Parathyroid adenoma (tissue), 2 donors: ENCODE measurements around the gene ZNF507.

Source experiments
- H2AFZ ChIP-seq: fragments of 300-600 bp; sonication (generic); one replicate; pipeline ENCODE4 v1.7.0; 2017; ENCODE audit warnings: antibody characterized with exemption, mild to moderate bottlenecking
- H3K27ac ChIP-seq: fragments of 300-600 bp; sonication (generic); one replicate; pipeline ENCODE4 v1.7.0; 2017
- H3K27me3 ChIP-seq: fragments of 300-600 bp; sonication (generic); one replicate; pipeline ENCODE4 v1.7.0; 2017; ENCODE audit warnings: low read length; ENCODE audit not compliant: control insufficient read depth, insufficient read depth
- H3K36me3 ChIP-seq: fragments of 300-600 bp; sonication (generic); one replicate; pipeline ENCODE4 v1.7.0; 2017; ENCODE audit warnings: low read length; ENCODE audit not compliant: control insufficient read depth, insufficient read depth
- H3K4me1 ChIP-seq: fragments of 300-600 bp; sonication (generic); one replicate; pipeline ENCODE4 v1.7.0; 2017; ENCODE audit warnings: control low read depth
- H3K4me2 ChIP-seq: fragments of 300-600 bp; sonication (generic); one replicate; pipeline ENCODE4 v1.7.0; 2017; ENCODE audit warnings: low read length
- H3K4me3 ChIP-seq: fragments of 300-600 bp; sonication (generic); one replicate; pipeline ENCODE4 v1.7.0; 2017; ENCODE audit warnings: low read depth, low read length
- H3K79me2 ChIP-seq: fragments of 300-600 bp; sonication (generic); one replicate; pipeline ENCODE4 v1.7.0; 2017; ENCODE audit warnings: control low read depth
- H3K9ac ChIP-seq: fragments of 300-600 bp; sonication (generic); one replicate; pipeline ENCODE4 v1.7.0; 2017; ENCODE audit warnings: mild to moderate bottlenecking
- H3K9me3 ChIP-seq: fragments of 300-600 bp; sonication (generic); one replicate; pipeline ENCODE4 v1.7.0; 2017; ENCODE audit warnings: low read length; ENCODE audit not compliant: control insufficient read depth
- CTCF ChIP-seq: fragments of 300-600 bp; sonication (generic); IDR thresholded peaks from one replicate; pipeline ENCODE4 v1.7.0; 2017; ENCODE audit warnings: antibody characterized with exemption, mild to moderate bottlenecking
- donor health status: primary hyperparathyroidism.

ZNF507 gene

GRCh38 chr19:32330213-32330857 lies 15.1 kb upstream of the ZNF507 start:
- Histone ChIP-seq H3K27ac (no peak overlapping the region), H3K4me2 (no peak overlapping the region), H2AFZ (no peak overlapping the region), H3K36me3 (no peaks in the 10 kb centered on the region), H3K9ac (no peak overlapping the region), H3K27me3 (no peaks in the 10 kb centered on the region), H3K4me1 (no peaks in the 10 kb centered on the region), H3K4me3 (no peak overlapping the region), H3K79me2 (no peaks in the 10 kb centered on the region), H3K9me3 (no peaks in the 10 kb centered on the region)
- TF ChIP-seq CTCF = no peak

- Histone ChIP-seq H3K36me3 (no peaks in the 10 kb centered on the region), H2AFZ (no peak overlapping the region), H3K27me3 (no peaks in the 10 kb centered on the region), H3K4me2 (no peak overlapping the region), H3K4me1 (no peaks in the 10 kb centered on the region), H3K9ac (no peak overlapping the region), H3K4me3 (no peak overlapping the region), H3K79me2 (no peaks in the 10 kb centered on the region), H3K27ac (no peak overlapping the region), H3K9me3 (no peaks in the 10 kb centered on the region)
- TF ChIP-seq CTCF = no peak
These were observed 12.2 kb upstream of the ZNF507 start for GRCh38 chr19:32333227-32333626.

- Histone ChIP-seq H3K27me3 (no peaks in the 10 kb centered on the region), H3K4me2 (no peak overlapping the region), H3K27ac (no peak overlapping the region), H3K36me3 (no peaks in the 10 kb centered on the region), H3K4me3 (no peak overlapping the region), H3K9me3 (no peaks in the 10 kb centered on the region), H2AFZ (no peak overlapping the region), H3K79me2 (no peaks in the 10 kb centered on the region), H3K9ac (no peak overlapping the region), H3K4me1 (no peaks in the 10 kb centered on the region)
- TF ChIP-seq CTCF = no peak
These were observed 8.9 kb upstream of the ZNF507 start for GRCh38 chr19:32336259-32337083.

GRCh38 chr19:32337084-32337808 lies 8.2 kb upstream of the ZNF507 start:
- Histone ChIP-seq H3K4me3 (no peak overlapping the region), H3K79me2 (no peaks in the 10 kb centered on the region), H3K27ac (no peak overlapping the region), H3K9me3 (no peaks in the 10 kb centered on the region), H3K9ac (no peak overlapping the region), H3K27me3 (no peaks in the 10 kb centered on the region), H3K4me1 (no peaks in the 10 kb centered on the region), H3K4me2 (no peak overlapping the region), H3K36me3 (no peaks in the 10 kb centered on the region), H2AFZ (peak overlapping the region; percentile 33)
- TF ChIP-seq CTCF = no peak
